Naive B cell (primary cell): ENCODE data around the gene LTBP1. TPM values are rescaled to one million over a fixed set of nuclear protein-coding genes. Genes with fewer than 3 reads are reported as not detected.

Experiments
- ATAC-seq, 2 donors: fragments of 150-1000 bp; cut with Tn5 transposase; 2 replicates each; pipeline ENCODE4 v1.10.0; 2021; ENCODE audit warnings: low read depth in 2 of 2, mild to moderate bottlenecking in 2 of 2, moderate library complexity in 2 of 2
- DNase-seq: peaks from one replicate; pipeline ENCODE4 v3.0.0; 2022
- H3K27ac Mint-ChIP-seq, 6 donors: one replicate each; pipeline ENCODE4 v1.8.0; 2020 to 2022; ENCODE audit warnings: mild to moderate bottlenecking in 6 of 6, mixed read lengths in 6 of 6, moderate library complexity in 5 of 6, inconsistent platforms in 2 of 6
- H3K27me3 Mint-ChIP-seq, 3 donors: one replicate each; pipeline ENCODE4 v1.8.0; 2021 to 2022; ENCODE audit warnings: mixed read lengths in 3 of 3, mild to moderate bottlenecking in 1 of 3
- H3K36me3 Mint-ChIP-seq, 2 donors: one replicate each; pipeline ENCODE4 v1.8.0; 2020 to 2022; ENCODE audit warnings: mixed read lengths in 2 of 2, inconsistent platforms in 1 of 2, mild to moderate bottlenecking in 1 of 2
- H3K4me1 Mint-ChIP-seq, 3 donors: one replicate each; pipeline ENCODE4 v1.8.0; 2020 to 2022; ENCODE audit warnings: mixed read lengths in 3 of 3, inconsistent platforms in 1 of 3, mild to moderate bottlenecking in 1 of 3, moderate library complexity in 1 of 3
- H3K4me3 Mint-ChIP-seq, 8 donors: one replicate each; pipeline ENCODE4 v1.8.0; 2020 to 2022; ENCODE audit warnings: mild to moderate bottlenecking in 8 of 8, mixed read lengths in 8 of 8, moderate library complexity in 8 of 8, inconsistent platforms in 2 of 8
- H3K9me3 Mint-ChIP-seq, 7 donors: one replicate each; pipeline ENCODE4 v1.8.0; 2020 to 2022; ENCODE audit warnings: mixed read lengths in 7 of 7, mild to moderate bottlenecking in 5 of 7, inconsistent platforms in 2 of 7, moderate library complexity in 1 of 7
- polyA plus RNA-seq, 6 donors: library from polyadenylated mRNA; unstranded; fragments of 300-500 nt; fragmentation: Illumina TruSeq; gene quantifications; one replicate each; pipeline ENCODE4 v1.2.3, GENCODE V29; 2021; ENCODE audit warnings: low read depth in 6 of 6

The LTBP1 gene
- polyA plus RNA-seq, 6 donors from 2014 or later, result 0.43 to 2.0 (median 0.92) TPM; not detected in 1

DNA sequence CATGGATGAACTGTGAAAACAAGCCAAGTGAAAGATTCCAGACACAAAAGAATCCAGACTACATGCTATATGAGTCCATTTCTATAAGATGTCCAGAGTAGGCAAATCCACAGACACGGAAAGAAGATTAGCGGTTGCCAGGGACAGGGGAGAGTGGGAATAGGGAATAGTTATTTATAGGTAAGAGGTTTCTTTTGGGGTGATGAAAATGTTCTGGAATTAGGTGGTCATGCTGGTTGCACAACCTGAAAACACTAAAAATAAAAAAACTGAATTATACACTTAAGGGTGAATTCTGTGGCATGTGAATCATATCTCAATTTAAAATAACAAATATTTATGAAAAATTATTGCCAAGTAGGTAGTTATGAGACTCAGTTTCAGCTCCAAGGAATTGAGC is 168.4 kb downstream of the LTBP1 start:
- Mint-ChIP-seq H3K27ac (no peak overlapping the region), H3K9me3 (peaks cover 0 to 4% (median 0%) of the 10 kb centered on the region in 7 donors), H3K4me1 (no peaks in the 10 kb centered on the region), H3K36me3 (no peaks in the 10 kb centered on the region), H3K4me3 (no peak overlapping the region), H3K27me3 (peaks cover 4 to 27% (median 14%) of the 10 kb centered on the region in 3 donors)
- ATAC-seq (no peak), DNase-seq (no peak)

DNA sequence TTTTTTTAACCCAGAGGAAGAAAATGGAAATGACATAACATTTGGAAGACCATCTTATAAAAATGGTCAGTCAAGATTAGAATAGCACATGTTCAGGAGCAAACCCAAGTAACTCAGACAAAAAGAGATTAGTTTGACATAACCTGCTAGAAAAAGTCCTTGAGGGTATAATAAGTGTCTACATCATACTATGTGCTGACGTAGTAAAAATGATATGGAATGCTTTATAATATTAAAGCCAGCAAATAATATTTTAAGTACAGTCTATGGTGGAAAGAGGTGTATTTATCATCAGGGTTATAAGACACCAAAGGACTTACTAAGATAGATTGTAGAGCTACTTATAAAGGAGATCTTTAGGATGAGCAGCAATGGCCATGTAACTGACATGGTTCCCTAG is 169.0 kb downstream of the LTBP1 start:
- Mint-ChIP-seq H3K4me3 (no peak overlapping the region), H3K36me3 (no peaks in the 10 kb centered on the region), H3K9me3 (peaks cover 0 to 7% (median 0%) of the 10 kb centered on the region in 7 donors), H3K27me3 (peaks cover 0 to 22% (median 9%) of the 10 kb centered on the region in 3 donors), H3K4me1 (no peaks in the 10 kb centered on the region), H3K27ac (no peak overlapping the region)
- ATAC-seq, result no peak
- DNase-seq, result no peak

- no peaks in the 10 kb centered on the region for H3K4me1 Mint-ChIP-seq
- H3K36me3 Mint-ChIP-seq, result no peaks in the 10 kb centered on the region
- peaks cover 0 to 10% (median 0%) of the 10 kb centered on the region in 7 donors for H3K9me3 Mint-ChIP-seq
- DNase-seq, result no peak
- no peak for ATAC-seq
- H3K27me3 Mint-ChIP-seq, result peaks cover 0 to 20% (median 9%) of the 10 kb centered on the region in 3 donors
- H3K4me3 Mint-ChIP-seq, result no peak overlapping the region
- no peak overlapping the region for H3K27ac Mint-ChIP-seq
Measured at GRCh38 chr2:33116799-33117198, 170.0 kb downstream of the LTBP1 start.

DNA sequence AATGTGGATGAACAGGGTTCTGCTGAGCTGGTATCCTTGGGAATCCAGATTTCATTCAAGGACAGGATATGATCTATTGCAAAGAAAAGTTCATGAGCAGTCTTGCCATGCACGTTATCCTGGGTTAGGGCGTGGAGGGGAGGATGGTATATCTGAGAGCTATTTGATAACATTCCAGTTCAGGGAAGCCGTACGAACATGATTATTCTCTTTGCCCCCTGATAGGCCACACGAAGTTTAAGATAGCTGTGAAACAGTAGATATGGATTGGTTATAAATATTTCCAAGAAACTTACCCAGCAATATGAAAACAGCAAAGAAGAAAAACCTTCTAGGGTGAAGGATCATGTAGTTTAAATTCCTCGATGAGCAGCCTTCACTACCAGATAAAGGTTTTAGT is 171.9 kb downstream of the LTBP1 start:
- DNase-seq, result no peak
- no peak for ATAC-seq
- Mint-ChIP-seq H3K27me3 (peaks cover 8 to 9% (median 9%) of the 10 kb centered on the region in 3 donors), H3K27ac (no peak overlapping the region), H3K36me3 (no peaks in the 10 kb centered on the region), H3K4me1 (no peaks in the 10 kb centered on the region), H3K4me3 (no peak overlapping the region), H3K9me3 (peaks cover 0 to 10% (median 0%) of the 10 kb centered on the region in 7 donors)

DNA sequence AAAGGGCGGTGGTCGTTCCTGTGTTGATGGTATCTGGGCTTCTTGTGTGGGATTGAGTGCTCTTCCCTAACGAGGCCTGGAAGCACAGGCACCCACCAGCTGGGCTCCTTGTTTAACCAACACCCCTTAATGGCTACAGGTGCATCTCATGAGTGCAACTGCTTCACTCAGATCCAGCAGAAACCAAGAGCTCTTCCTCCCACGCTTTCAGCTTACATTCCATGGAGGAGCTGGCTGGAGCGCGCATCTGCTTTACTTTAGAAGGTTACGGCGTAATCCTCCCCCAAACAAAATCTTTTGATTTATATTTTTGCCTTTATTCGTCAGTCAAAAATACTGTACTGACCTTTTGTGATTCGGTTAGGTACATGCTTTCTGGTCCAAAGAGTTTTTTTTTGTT is 174.7 kb downstream of the LTBP1 start:
- no peak overlapping the region for H3K27ac Mint-ChIP-seq
- H3K4me3 Mint-ChIP-seq, result no peak overlapping the region
- H3K9me3 Mint-ChIP-seq, result peaks cover 0 to 10% (median 0%) of the 10 kb centered on the region in 7 donors
- H3K27me3 Mint-ChIP-seq, result peaks cover 8 to 9% (median 9%) of the 10 kb centered on the region in 3 donors
- ATAC-seq (no peak), DNase-seq (no peak)
- no peaks in the 10 kb centered on the region for H3K4me1 Mint-ChIP-seq
- no peaks in the 10 kb centered on the region for H3K36me3 Mint-ChIP-seq

DNA sequence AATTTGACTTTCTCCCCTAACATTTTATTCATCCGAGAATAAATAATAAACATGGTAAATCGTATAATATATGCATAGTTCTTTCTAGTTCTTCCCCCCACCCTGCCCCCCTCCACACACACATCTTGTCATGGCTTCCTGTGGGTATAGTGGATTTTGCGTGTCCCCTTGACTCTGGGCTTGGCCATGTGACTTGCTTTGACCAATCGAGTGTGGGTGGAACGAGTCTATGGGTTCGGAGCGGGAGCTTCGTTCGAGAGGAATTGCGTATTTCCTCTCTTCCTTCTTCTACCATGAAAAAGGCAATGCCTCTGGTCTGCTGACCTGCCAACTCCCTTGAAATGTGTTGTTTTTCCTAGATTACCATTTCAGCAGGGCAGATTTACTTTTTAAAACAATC is 175.2 kb downstream of the LTBP1 start:
- H3K36me3 Mint-ChIP-seq, result no peaks in the 10 kb centered on the region
- peaks cover 0 to 10% (median 0%) of the 10 kb centered on the region in 7 donors for H3K9me3 Mint-ChIP-seq
- DNase-seq (no peak), ATAC-seq (no peak)
- H3K4me3 Mint-ChIP-seq, result no peak overlapping the region
- peaks cover 8 to 9% (median 9%) of the 10 kb centered on the region in 3 donors for H3K27me3 Mint-ChIP-seq
- no peaks in the 10 kb centered on the region for H3K4me1 Mint-ChIP-seq
- H3K27ac Mint-ChIP-seq, result no peak overlapping the region

GRCh38 chr2:33122726-33123125 is 176.0 kb downstream of the LTBP1 start:
- DNase-seq (no peak), ATAC-seq (no peak)
- H3K9me3 Mint-ChIP-seq, result peaks cover 0 to 9% (median 0%) of the 10 kb centered on the region in 7 donors
- H3K4me3 Mint-ChIP-seq, result no peak overlapping the region
- H3K27me3 Mint-ChIP-seq, result peaks cover 3 to 9% (median 8%) of the 10 kb centered on the region in 3 donors
- no peaks in the 10 kb centered on the region for H3K4me1 Mint-ChIP-seq
- no peak overlapping the region for H3K27ac Mint-ChIP-seq
- H3K36me3 Mint-ChIP-seq, result no peaks in the 10 kb centered on the region

- DNase-seq, result no peak
- Mint-ChIP-seq H3K27me3 (peaks cover 0 to 11% (median 7%) of the 10 kb centered on the region in 3 donors), H3K36me3 (no peaks in the 10 kb centered on the region), H3K9me3 (peaks cover 0 to 9% (median 0%) of the 10 kb centered on the region in 7 donors), H3K4me1 (no peaks in the 10 kb centered on the region), H3K27ac (no peak overlapping the region), H3K4me3 (no peak overlapping the region)
- no peak for ATAC-seq
Measured at GRCh38 chr2:33123216-33123615, 176.5 kb downstream of the LTBP1 start.

DNA sequence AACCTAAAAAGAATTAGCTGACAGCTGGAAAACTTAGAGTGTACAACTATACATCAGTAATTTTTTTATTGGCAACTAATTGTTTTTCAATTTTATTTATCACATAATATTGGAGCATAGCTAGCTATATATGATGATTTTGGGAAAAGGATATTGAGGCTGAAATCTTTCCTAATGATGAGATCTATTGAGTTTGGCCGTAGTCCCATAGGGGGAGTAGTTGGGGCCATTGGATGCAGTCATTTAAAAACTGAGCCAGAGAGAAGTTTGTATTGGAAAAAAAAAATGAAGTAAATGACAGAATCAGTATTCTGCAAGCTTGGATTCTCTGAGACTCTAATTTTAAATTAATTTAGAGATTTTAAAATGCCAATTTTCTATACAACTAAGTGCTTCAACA is 179.8 kb downstream of the LTBP1 start:
- Mint-ChIP-seq H3K27ac (no peak overlapping the region), H3K4me3 (no peak overlapping the region), H3K9me3 (peaks cover 0 to 5% (median 0%) of the 10 kb centered on the region in 7 donors), H3K27me3 (peaks cover 6 to 15% (median 13%) of the 10 kb centered on the region in 3 donors), H3K36me3 (no peaks in the 10 kb centered on the region), H3K4me1 (no peaks in the 10 kb centered on the region)
- no peak for DNase-seq
- ATAC-seq, result no peak

DNA sequence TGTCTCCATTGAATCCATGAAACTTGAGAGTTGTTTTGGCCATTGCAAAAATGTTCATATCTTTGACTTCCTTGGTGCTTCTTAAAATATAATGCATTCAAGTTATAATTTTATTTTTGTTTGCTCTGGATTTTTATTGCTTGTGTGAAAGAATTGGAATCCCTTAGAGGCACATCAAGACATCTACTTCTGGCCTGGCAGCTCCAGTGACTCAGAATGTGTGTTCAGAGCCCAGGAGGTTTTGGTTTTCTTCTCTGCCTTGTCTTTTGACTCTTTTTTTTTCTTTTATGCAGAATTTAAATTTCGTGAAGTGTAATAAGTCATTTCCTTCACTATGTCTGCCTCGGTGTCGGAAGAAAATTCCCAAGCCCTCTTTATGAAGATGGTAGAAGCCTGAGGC is 180.2 kb downstream of the LTBP1 start:
- Mint-ChIP-seq H3K4me1 (no peaks in the 10 kb centered on the region), H3K27ac (no peak overlapping the region), H3K9me3 (peaks cover 0 to 5% (median 0%) of the 10 kb centered on the region in 7 donors), H3K36me3 (no peaks in the 10 kb centered on the region), H3K27me3 (peaks cover 6 to 15% (median 13%) of the 10 kb centered on the region in 3 donors), H3K4me3 (no peak overlapping the region)
- ATAC-seq (no peak), DNase-seq (no peak)

- ATAC-seq (no peak), DNase-seq (no peak)
- no peaks in the 10 kb centered on the region for H3K4me1 Mint-ChIP-seq
- H3K27me3 Mint-ChIP-seq, result peaks cover 6 to 13% (median 12%) of the 10 kb centered on the region in 3 donors
- H3K4me3 Mint-ChIP-seq, result no peak overlapping the region
- H3K36me3 Mint-ChIP-seq, result no peaks in the 10 kb centered on the region
- H3K9me3 Mint-ChIP-seq, result peaks cover 0 to 3% (median 0%) of the 10 kb centered on the region in 7 donors
- H3K27ac Mint-ChIP-seq, result no peak overlapping the region
Measured at GRCh38 chr2:33129263-33130053, 182.7 kb downstream of the LTBP1 start.

- H3K27ac Mint-ChIP-seq, result no peak overlapping the region
- H3K27me3 Mint-ChIP-seq, result peaks cover 6 to 17% (median 12%) of the 10 kb centered on the region in 3 donors
- peaks cover 0 to 3% (median 0%) of the 10 kb centered on the region in 7 donors for H3K9me3 Mint-ChIP-seq
- H3K36me3 Mint-ChIP-seq, result no peaks in the 10 kb centered on the region
- DNase-seq, result no peak
- no peak overlapping the region for H3K4me3 Mint-ChIP-seq
- H3K4me1 Mint-ChIP-seq, result no peaks in the 10 kb centered on the region
- ATAC-seq, result no peak
Measured at GRCh38 chr2:33130054-33130447, 183.3 kb downstream of the LTBP1 start.

DNA sequence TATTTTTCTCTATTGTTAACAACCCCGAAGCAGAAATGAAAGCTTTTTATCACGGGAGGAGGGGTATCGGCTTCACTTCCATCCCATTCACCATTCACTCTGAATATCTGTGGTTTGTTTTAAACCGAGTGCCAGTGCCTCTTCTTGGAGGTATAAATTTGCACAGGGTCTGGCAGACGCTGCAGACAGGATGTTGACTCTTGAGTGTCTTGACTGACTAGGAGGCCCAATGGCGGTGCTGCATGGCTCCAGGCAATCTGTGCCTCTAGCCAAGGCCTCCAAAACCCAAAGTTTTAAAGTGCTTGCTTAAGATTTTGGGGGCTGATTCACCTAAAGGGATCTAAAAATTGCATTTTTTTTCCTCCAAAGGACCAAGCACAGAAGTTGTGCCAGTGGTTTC is 183.8 kb downstream of the LTBP1 start:
- H3K4me3 Mint-ChIP-seq, result no peak overlapping the region

DNA sequence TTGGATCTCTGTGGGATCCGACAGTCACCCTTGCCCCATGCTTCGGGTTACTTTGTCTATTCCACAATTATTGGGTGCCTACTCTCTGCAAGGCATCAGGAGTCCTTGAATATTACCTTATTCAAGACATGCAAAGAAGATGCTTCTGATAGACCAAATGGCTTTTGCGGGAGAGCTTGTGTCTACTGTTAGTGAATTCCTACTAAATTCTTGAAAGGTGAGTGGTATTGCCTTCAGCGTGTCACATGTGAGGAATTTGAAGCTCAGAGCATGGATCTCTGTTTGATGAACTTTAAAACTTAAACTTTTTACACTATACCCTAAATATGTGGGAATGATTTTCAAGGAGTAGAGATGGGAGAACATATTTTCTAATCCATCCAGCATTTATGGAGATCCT is 184.4 kb downstream of the LTBP1 start:
- ATAC-seq, result no peak
- H3K27ac Mint-ChIP-seq, result no peak overlapping the region
- DNase-seq, result no peak
- H3K27me3 Mint-ChIP-seq, result peaks cover 6 to 19% (median 12%) of the 10 kb centered on the region in 3 donors
- H3K4me1 Mint-ChIP-seq, result no peaks in the 10 kb centered on the region
- no peaks in the 10 kb centered on the region for H3K36me3 Mint-ChIP-seq
- H3K4me3 Mint-ChIP-seq, result no peak overlapping the region
- peaks cover 0 to 3% (median 0%) of the 10 kb centered on the region in 7 donors for H3K9me3 Mint-ChIP-seq

More for the DNA sequence above, 183.8 kb downstream of the LTBP1 start:
- H3K9me3 Mint-ChIP-seq, result peaks cover 0 to 3% (median 0%) of the 10 kb centered on the region in 7 donors
- peaks cover 6 to 19% (median 12%) of the 10 kb centered on the region in 3 donors for H3K27me3 Mint-ChIP-seq
- H3K27ac Mint-ChIP-seq, result no peak overlapping the region
- H3K4me1 Mint-ChIP-seq, result no peaks in the 10 kb centered on the region
- H3K36me3 Mint-ChIP-seq, result no peaks in the 10 kb centered on the region
- DNase-seq (no peak), ATAC-seq (no peak)
